Hippocampal formation (tissue), 2 donors: ENCODE data around the gene SLC22A2.
"Not testable (repeated sequence)": the region's sequence is repeated elsewhere in the genome, so short reads cannot be mapped to it uniquely, and the experiment has no call there.

ENCODE experiments used
- DNase-seq, 2 donors: peaks; one replicate each; lab custom pipeline; 2025; lab: John Stamatoyannopoulos, UW

SLC22A2 gene

DNA sequence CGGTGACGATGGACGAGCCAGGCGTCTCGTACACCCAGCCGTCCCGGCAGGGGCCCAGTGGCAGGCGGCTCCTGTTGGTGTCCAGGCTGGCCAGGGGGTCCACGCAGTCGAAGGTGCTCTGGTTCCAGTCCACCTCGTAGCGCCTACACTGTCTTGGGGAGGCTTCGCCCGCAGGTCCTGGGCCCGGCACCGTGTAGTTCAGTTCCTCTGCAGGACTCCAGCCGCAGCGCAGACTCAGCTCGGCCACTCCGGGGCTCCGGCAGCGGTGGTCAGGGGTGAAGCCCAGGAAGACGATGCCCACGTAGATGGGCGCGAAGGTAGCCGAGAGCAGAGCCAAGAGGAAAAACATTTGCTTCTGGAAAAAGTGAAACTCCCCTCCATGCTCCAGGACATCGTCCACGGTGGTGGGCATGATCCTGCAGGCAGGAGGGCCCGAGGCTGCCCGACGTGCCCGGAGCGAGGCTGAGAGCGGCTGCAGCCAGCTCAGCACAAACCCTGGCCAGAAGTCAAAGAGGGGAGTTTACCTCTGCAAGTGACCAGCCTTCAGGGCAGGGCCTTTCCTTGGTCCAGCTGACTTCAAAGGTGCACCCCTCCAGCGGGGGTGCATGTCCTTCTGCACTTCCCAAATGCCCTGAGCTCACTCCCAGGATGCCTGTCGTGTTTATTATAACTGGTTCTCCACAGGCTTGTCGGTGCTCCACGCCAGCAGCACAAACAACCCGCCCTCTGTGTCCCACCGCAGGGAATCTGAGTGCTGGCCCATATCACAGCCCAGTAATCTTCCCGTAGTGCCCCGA is at the start of gene SLC22A2:
TSS of gene SLC22A2 (minus strand) at position 476 of the 797 bp plus-strand sequence. CDS start at position 412, 64 bp downstream.
- DNase-seq = no peak

DNA sequence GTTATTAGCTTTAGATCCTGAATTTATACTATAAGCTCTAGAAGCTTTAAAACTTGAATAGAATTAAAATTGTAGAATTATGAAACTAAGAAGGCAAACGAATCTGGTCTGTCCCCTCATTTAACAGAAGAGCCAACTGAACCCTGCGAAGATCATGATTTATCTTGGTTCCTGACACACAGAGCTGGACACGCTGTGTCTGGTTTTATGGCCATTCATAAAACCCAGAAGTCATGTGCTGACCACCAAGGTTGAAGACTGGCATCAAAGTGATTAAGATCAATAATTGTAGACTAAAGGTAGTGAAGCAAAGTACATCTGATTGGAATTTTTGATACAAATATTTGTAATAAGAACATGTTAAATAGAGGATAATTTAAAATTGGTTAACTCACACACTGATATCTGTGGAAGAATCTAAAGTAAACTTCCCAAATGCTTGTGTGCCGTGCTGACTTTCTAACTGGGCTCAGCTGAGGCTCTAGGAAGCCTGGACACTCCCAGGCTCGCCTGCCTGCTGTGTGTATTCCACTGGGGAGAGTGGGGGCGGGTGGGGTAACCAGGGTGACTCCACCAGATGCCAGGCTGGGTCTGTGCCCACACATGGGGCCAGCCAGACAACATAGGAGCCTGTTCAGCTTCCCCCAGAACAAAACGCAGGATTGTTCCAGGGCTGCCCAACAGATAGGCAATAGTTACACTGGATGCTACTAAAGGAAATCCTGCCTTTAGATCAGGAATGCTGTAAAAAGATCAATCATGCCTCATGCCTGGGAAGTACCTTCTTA is 47.5 kb upstream of the SLC22A2 start:
- peak; percentile 19 to 43 for DNase-seq

DNA sequence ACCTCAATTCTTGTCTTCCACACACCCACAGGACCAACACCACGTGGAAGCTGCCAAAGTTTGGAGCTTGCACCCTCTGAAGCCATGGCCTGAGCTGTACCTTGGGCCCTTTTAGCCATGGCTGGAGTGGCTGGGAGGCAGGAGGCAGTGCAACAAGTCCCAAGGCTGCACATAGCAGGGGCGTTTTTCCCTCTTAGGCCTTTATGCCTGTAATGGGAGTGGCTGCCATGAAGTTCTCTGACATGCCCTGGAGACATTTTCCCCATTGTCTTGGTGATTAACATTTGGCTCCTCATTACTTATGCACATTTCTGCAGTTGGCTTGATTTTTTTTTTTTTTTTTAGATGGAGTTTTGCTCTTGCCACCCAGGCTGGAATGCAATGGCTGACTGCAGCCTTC is 45.2 kb upstream of the SLC22A2 start:
- DNase-seq = no peak

DNA sequence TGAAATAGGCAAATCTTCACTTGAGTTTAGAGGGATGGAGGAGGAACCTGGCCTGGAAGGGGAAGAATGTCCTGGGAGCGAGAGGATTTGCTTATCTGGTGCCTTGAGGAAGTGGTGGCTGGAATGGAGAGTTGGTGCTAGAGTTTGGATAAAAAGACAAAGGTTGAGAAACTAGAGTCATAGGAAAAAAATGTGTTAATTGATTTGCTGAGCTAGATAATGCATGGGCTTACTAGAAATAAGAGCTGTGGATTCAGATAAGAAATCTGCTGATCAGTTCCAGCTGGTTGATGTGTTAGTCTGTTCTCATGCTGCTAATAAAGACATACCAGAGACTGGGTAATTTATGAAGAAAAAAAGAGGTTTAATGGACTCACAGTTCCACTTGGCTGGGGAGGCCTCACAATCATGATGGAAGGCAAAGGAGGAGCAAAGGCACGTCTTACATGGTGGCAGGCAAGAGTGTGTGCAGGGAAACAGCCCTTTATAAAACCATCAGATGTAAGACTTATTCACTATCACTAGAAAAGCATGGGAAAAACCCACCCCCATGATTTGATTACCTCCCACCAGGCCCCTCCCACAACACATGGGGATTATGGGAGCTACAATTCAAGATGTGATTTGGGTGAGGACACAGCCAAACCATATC is 43.9 kb upstream of the SLC22A2 start:
- DNase-seq = not testable (repeated sequence)

DNA sequence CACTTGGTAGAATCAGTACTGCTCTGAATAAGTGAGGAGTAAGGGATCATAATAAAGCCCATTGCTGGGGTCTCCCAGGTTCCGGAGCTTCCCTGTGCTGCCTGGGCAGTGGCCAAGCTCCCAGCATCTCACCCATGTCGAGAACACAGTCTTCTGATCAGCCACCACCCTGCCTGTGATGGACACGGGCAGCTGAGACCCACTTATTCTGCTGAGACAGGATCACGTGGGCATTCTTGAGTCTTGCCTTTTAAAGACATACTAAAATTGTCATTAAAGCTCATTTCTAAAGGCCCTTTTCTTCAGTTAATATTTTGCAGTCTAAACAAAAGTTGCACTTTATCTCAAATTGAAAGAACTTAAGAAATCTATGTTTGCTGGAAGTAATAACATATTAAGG is 42.7 kb upstream of the SLC22A2 start:
- no peak for DNase-seq

DNA sequence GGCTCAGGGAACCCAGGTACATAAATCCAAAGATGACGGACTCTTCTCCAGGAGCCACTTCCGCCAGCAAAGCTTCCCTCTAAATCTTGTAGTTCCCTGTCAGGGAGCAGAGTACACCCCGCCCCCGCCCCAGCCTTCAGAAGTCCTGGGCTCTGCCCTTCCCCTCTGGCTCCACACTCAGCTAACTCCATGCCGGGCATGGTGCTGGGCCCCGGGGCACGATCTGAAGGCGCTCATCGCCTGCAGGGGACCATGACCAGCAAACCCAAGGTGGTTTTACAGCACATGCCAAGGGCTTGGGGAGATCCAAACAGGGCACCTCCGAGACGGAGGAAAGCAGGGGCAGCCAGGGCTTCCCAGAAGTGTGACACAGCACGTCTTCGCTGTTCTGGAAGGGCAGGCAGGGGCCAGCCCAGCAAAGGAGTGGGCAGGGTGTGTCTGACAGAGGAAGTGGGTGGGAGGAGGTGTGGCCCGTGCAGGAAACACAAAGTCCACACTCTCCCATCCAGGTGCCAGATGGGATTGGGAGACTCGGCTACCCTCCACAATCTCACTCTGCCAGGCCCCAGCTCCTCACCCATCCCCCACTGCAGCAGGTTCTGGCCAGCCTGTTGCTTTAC is 41.6 kb upstream of the SLC22A2 start:
- no peak for DNase-seq

DNA sequence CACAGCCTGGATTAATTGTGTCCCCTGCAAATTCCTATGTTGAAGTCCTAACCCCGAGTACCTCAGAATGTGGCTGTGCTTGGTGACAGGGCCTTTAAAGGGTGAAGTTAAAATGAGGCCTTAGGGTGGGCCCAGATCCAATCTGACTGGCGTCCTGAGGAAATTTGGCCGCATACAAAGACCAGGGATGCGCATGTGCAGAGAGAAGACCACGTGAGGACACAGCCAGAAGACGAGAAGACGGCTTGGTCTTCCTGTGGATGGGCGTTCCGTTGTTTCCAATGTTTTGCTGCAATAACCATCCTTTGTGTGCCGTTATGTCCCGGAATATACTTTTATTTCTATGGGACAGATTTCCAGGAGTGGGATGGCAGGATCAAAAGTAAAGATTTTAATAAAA is 40.9 kb upstream of the SLC22A2 start:
- no peak for DNase-seq

DNA sequence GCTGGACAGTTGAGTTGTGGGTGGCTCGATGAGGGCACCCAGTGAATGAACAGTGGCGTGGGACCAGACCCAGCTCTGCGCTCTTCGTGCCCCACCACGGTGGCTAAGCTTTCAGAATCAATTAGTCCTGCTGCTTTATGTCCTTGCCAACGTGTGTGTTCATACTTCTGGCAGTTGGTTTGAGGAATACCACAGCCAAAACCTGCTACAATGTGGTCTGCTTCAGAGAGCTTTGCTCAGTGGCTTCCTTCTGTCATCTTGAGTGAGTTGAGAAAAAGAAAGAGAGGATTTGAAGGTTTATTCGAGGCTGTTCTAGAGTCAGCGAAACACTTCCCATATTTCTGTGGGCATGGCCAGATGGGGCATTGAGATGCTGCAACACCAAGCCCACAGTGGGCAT is 39.5 kb upstream of the SLC22A2 start:
- DNase-seq = no peak

DNA sequence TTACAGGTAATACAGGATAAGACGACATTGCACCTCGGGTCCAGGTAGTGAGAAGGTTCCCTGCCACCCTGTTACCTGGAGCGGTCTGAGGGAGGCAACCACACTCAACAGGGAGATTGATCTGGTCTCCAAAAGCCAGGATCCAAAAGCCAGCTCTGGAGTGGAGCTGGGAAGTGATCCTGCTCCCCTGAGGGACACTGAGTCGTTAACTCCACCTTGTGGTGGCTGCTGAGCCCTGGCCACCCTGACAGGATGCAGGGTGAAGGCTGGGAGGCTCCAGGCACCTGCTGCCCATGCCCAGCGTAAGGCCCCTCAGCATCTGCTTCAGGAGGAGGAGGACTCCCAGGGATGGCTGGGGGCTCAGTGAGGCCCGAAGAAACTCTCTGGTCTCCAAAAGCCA is 38.7 kb upstream of the SLC22A2 start:
- DNase-seq = no peak

DNA sequence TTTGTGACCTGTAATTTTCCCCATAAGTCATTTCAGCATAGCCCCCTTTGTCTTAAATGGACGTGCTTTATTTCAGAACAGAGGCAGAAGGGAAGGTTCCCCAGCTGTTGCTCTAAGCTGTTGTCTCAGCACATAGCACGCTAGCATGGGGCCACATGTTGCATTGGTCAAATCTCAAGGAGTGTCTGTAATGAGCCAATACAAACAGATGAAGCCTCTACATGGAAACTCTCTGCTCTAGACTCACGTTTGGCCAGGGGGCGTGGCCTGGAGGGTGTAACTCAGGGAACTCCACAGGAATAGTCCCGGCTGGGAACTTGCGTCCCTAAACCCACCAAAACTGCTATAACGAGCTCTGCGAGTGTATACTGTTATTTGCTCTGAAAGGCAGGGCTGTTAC is 35.2 kb upstream of the SLC22A2 start:
- no peak for DNase-seq

DNA sequence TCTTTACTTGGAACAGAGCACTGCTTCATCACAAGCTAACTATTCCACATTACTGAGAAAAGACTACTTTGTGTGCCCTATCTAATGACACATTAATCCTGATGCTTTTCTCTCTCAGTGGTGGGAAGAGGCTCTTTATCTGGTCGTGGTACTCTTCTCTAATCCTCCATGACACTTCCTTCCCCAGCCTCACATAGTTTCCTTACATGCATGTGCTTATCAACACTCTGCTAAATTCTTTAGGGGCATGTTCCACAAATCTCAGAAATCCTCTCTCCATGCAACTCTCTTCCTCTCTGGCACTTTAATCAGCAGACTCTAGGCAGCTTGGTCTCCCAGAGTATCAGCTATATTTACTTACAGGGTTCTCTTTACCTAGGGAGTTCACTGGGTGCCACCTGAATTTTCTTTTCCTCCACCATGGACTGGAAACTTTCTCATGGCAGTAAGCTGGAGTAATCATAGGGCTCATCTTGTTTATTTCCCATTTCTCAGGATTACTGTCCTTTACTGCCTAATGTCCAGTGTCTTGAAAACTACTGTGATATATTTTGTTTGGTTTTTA is 27.0 kb upstream of the SLC22A2 start:
- no peak for DNase-seq

DNA sequence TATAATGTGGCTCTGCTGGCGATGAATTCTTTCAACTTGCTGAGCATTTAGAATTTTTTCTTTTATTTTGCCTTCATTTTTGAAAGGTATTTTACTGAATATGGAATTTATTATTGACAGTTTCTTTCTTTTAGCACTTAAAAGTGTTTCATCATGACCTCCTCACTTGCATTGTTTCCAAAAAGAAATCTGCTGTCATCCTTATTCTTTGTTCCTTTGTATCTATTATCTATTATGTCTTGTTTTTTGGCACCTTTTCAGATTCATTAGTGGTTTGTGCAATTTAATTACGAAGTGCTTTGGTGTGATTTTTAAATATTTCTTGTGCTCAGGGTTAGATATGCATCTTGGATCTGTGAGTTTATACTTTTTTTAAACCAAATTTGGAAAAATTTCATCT is 26.0 kb upstream of the SLC22A2 start:
- no peak for DNase-seq

DNA sequence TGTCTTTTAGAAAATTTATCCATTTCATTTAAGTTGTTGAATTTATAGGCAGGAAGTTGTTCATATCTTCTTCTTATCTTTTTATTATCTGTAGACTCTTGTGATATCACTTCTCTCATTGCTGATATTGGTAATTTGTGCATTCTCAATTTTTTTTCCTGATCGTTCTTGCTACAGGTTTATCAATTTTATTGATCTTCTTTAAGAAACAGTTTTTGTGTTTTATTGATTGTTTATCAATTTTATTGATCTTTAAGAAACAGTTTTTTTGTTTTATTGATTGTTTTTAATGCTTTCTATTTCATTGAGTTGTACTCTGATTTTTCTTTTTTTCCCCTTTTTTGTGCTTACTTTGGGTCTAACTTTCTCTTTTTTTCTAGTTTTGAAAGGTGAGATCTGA is 23.8 kb upstream of the SLC22A2 start:
- no peak for DNase-seq

DNA sequence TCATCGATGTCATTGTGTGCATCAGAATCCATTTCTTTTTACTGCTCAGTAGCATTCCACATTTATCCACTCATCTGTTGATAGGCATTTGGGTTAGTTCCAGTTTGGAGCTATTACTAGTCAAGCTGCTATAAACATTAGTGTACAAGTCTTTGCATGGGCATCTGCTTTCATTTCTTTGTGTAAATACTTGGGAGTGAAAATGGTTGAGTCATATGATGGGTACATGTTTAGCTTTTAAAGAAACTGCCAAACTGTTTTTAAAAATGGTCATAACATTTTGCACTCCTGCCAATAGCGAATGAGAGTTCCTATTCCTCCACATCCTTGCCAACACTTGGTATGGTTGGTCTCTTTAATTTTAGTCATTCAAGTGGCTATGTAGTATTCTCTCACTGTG is 21.2 kb upstream of the SLC22A2 start:
- DNase-seq = no peak

DNA sequence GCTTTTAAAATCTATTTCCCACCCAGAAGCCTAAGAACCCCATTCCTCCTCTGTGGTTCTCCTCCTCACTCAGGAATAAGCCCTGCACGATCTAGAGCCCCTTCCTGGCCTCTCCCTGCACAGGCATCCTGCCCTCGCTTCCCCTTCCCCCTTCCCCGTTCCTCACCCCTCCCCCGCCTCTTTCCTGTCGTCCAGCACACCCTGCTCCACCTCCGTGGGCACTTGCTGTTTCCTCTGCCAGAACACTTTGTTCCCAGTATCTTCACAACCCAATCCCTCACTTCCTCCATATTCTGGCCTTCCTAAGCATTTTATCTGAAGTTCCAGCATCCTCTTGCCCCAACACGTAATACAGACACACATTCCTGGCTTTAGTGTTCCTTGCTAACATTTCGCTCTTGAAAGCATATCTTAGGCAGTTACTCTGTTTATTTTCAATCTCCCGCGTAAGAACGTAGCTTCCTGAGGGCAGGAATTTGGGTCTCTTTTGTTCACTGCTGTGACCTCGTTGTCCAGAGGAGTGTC is 20.2 kb upstream of the SLC22A2 start:
- DNase-seq = no peak

DNA sequence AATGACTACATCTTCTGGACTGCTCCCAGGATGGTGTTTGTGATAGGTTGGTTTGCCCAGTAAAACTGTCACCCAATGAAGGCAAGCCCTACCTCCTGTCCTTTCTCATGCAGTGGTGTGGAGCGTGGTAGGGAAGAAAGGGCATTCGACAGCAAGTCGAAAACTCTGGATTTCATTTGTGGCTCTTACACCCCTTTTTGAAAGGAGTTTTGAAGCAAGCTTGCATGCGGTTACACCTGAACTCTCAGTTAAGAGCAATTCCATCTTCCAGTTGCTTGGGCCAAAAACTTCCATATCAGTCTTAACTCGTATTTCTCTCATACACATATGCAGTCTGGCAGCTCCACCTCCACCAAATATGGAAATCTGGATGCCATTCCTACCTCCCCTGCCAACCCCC is 19.7 kb upstream of the SLC22A2 start:
- no peak for DNase-seq

DNA sequence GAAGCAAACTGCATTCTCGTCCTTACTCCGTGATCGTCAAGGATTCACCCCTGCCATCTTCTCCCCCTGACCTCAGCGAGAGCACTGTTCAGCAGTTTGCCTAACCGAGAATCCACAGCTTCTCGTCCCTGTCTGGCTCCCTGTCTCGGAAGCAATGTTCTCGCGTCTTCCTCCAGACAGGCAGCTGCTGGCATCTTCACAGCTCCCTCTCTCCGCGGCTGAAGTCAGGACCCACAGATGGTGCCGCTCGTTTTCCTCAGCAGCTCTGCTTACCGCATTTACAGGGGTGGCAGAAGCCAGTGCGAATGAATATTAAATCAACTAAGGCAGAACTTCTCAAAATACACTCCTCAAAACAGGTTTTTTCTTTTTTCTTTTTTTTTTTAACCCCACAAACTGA is 18.9 kb upstream of the SLC22A2 start:
- DNase-seq = no peak

DNA sequence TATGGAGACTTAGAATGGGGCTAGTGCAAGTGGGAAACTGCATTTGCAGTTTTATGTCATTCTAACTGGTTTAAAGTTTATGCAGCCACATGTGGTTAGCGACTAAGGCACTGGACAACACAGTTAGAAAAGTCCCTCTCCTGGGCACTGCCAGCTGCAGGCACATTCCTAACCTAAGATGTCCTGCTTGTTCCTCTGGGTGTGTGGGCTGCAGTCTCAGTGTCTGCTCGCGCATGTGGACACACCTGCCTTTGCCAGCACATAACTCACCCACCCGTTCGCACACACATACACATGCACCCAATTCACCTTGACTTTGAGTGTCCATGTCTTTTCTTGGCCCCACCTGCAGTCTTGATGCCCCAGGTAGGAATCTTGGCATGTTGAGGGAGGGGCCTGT is 18.5 kb upstream of the SLC22A2 start:
- no peak for DNase-seq

DNA sequence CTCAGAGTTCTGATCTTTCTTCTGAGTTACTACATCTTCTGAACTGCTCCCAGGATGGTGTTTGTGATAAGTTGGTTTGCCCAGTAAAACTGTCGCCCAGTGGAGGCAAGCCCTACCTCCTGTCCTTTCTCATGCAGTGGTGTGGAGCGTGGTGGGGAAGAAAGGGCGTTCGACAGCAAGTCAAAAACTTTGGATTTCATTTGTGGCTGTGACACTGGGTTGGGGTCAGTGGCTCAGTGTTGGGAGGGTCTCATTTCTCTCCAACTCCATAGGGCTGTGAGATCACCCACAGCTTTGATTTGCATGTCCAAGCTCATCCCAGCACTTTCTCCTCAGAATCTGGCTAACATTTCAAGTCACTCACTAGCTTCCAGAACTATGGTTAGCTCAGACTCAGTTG is 17.5 kb upstream of the SLC22A2 start:
- DNase-seq = no peak

DNA sequence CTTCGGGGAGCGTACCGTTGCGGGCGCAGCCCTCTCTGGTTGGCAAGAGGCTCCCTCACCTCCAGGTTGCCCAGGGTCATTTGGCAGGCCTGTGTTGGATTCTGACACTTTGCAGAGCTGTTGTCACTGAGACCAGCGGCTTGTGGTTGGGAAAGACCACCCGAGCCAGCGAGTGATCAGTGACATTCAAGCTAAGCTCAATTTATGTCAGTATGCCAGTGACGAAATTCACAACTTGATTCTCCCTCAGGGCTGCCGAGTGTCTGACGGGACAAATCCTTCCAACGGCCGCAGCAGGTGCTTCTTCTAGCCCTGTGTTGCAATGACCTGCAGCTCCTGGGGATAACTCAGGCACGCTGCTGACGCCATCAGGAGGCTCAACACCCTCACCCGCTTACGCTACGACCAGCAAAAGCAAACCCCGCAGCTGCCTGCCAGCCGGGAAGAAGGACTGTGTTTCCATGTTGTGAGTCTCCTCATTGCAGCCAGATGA is 16.9 kb upstream of the SLC22A2 start:
- peak in 1 of 2 donors; percentile 27 for DNase-seq

DNA sequence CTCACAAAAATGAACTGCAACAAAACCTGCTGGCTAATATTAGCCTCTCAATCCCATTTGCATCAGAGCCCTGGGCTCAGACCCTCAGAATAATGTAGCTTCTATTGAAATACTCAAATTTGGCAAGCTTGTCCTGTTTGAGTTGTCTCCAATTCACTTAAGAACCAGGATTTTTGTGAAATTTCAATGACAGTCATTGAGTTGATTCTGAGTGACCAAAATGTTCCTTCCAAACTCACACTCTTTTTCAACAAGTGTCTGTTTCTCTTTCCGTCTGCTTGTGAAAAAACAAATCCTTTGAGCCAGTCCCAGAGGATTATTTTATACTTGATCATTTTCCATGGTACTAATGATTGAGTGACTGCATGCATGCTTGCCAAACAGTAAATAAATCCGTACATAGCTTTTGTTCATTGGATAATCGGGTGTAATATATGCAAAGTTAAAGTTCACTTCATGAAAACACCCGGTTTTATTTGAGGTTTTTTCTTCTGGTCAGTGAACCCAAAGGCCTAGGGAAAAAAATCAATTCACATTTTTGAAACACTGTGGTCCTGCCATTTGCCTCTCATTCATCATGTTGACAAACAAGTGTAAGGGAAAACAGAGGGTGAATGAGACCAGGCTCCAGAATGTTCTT is 16.4 kb upstream of the SLC22A2 start:
- DNase-seq = peak in 1 of 2 donors; percentile 67
